ENCODE data around the gene NEURL1.

GRCh38 chr10:103581499-103581898 lies 88.0 kb downstream of the NEURL1 start:
- no peak for TF ChIP-seq CTCF (IDR thresholded peaks at IDR 0.05)
- no peak for TF ChIP-seq SIN3A (IDR thresholded peaks at IDR 0.05; ENCODE audit: borderline replicate concordance, insufficient read depth, low read depth, low read length)
- TF ChIP-seq POLR2AphosphoS5 (IDR thresholded peaks at IDR 0.05; ENCODE audit: low read depth, low read length): no peak
- no peak for TF ChIP-seq TCF7L2 (IDR thresholded peaks at IDR 0.05; ENCODE audit: low read depth, low read length)
- no peak for TF ChIP-seq REST (IDR thresholded peaks at IDR 0.05; ENCODE audit: insufficient read depth in 1 of 2, low read depth in 2 of 2, low read length in 1 of 2)
